HepG2 (cell line): Measurements from ENCODE around the gene SBNO2. TPM values are rescaled to one million over a fixed set of nuclear protein-coding genes. Genes with fewer than 3 reads are reported as not detected.

Experiments used
- CEBPG ChIP-seq: IDR thresholded peaks from 2 replicates; pipeline ENCODE4 v1.6.1; 2016
- ELF3 ChIP-seq: IDR thresholded peaks from 2 replicates; pipeline ENCODE4 v1.6.1; 2016; ENCODE audit warnings: missing genetic modification reagents, missing compliant biosample characterization
- ISX ChIP-seq: sonication (generic); formaldehyde crosslinking; conservative IDR thresholded peaks from 2 replicates; pipeline ENCODE4 v1.5.0; 2020; ENCODE audit warnings: missing genetic modification reagents
- KLF6 ChIP-seq: IDR thresholded peaks from 2 replicates; pipeline ENCODE4 v1.8.0; 2016; ENCODE audit warnings: missing biosample characterization, missing genetic modification reagents
- KLF9 ChIP-seq: IDR thresholded peaks from 2 replicates; pipeline ENCODE4 v1.6.1; 2016; ENCODE audit warnings: low read depth
- NCOR1 ChIP-seq: fragments of 200-600 bp; sonication (generic); IDR thresholded peaks from 2 replicates; pipeline ENCODE4 v1.7.0; 2017; ENCODE audit warnings: antibody characterized with exemption, low read length, borderline replicate concordance
- PHF8 ChIP-seq: sonication (generic); formaldehyde crosslinking; IDR thresholded peaks from 2 replicates; pipeline ENCODE4 v1.5.0; 2020; ENCODE audit warnings: missing genetic modification reagents
- ZFP62 ChIP-seq: sonication (generic); formaldehyde crosslinking; IDR thresholded peaks from 2 replicates; pipeline ENCODE4 v1.4.0; 2020; ENCODE audit warnings: missing genetic modification reagents
- ZNF230 ChIP-seq: sonication (generic); formaldehyde crosslinking; IDR thresholded peaks from 2 replicates; pipeline ENCODE4 v1.4.0; 2020; ENCODE audit warnings: mild to moderate bottlenecking, missing genetic modification reagents
- ZNF232 ChIP-seq: sonication (generic); formaldehyde crosslinking; IDR thresholded peaks from 2 replicates; pipeline ENCODE4 v1.4.0; 2020; ENCODE audit warnings: missing genetic modification reagents, borderline replicate concordance
- ZNF24 ChIP-seq: fragments of 450-650 bp; IDR thresholded peaks from 2 replicates; pipeline ENCODE4 v1.6.1; 2017; ENCODE audit warnings: antibody characterized with exemption, mild to moderate bottlenecking
- ZNF343 ChIP-seq: sonication (generic); formaldehyde crosslinking; IDR thresholded peaks from 2 replicates; pipeline ENCODE4 v1.4.0; 2020; ENCODE audit warnings: mild to moderate bottlenecking, missing genetic modification reagents
- ZNF431 ChIP-seq: sonication (generic); formaldehyde crosslinking; IDR thresholded peaks from 2 replicates; pipeline ENCODE4 v1.9.0; 2022; ENCODE audit warnings: missing genetic modification reagents, low read depth, mild to moderate bottlenecking, borderline replicate concordance
- ZNF510 ChIP-seq: sonication (generic); formaldehyde crosslinking; IDR thresholded peaks from 2 replicates; pipeline ENCODE4 v1.4.0; 2020; ENCODE audit warnings: low read depth, mild to moderate bottlenecking, missing genetic modification reagents
- ZNF607 ChIP-seq: sonication (generic); formaldehyde crosslinking; IDR thresholded peaks from 2 replicates; pipeline ENCODE4 v1.5.1; 2020; ENCODE audit warnings: missing genetic modification reagents, mild to moderate bottlenecking, borderline replicate concordance
- ZNF788 ChIP-seq: sonication (generic); formaldehyde crosslinking; IDR thresholded peaks from 2 replicates; pipeline ENCODE4 v1.5.0; 2020; ENCODE audit warnings: mild to moderate bottlenecking, missing genetic modification reagents, borderline replicate concordance
- polyA plus RNA-seq, 8 experiments: library from polyadenylated mRNA; depleted of rRNA in 3 of 8; stranded (reverse) in 7 of 8; unstranded in 1 of 8; fragments of >200 nt; fragmentation: Illumina TruSeq in 4 of 8; extraction: Trizol in 4 of 8; gene quantifications; 2 replicates each; pipeline versions ENCODE4 v1.2.1 to v1.2.3, GENCODE V29; 2011 to 2016; ENCODE audit warnings: low read depth in 4 of 8, missing spikeins in 1 of 8, mixed read lengths in 1 of 8; ENCODE audit not compliant: insufficient read depth in 1 of 8
- total RNA-seq, 5 experiments: library from RNA; depleted of rRNA; stranded (reverse); fragments of >200 nt; fragmentation: Illumina TruSeq; extraction: Trizol; gene quantifications; 2 replicates each; pipeline ENCODE4 v1.2.3, GENCODE V29; 2016; ENCODE audit warnings: low read depth in 1 of 5
- TF ChIP-seq, protein P1 (sequence below): sonication (generic); formaldehyde crosslinking; IDR thresholded peaks from 2 replicates; pipeline ENCODE4 v1.4.0; 2020; ENCODE audit warnings: mild to moderate bottlenecking, missing genetic modification reagents
- TF ChIP-seq, protein P2 (sequence below): sonication (generic); formaldehyde crosslinking; IDR thresholded peaks from 2 replicates; pipeline ENCODE4 v1.4.0; 2020; ENCODE audit warnings: mild to moderate bottlenecking, missing genetic modification reagents
- TF ChIP-seq, protein P3 (sequence below): sonication (generic); formaldehyde crosslinking; IDR thresholded peaks from 2 replicates; pipeline ENCODE4 v1.4.0; 2020; ENCODE audit warnings: mild to moderate bottlenecking, missing genetic modification reagents
- TF ChIP-seq, protein P4 (sequence below): sonication (generic); formaldehyde crosslinking; conservative IDR thresholded peaks from 2 replicates; pipeline ENCODE4 v1.4.0; 2020; ENCODE audit warnings: missing genetic modification reagents

The SBNO2 gene
- total and polyA plus RNA-seq, 2 of the 13 experiments (the other 11 are each of a cell fraction or from before 2014, with no cell fraction given) = 8.6 to 10.4 TPM

DNA sequence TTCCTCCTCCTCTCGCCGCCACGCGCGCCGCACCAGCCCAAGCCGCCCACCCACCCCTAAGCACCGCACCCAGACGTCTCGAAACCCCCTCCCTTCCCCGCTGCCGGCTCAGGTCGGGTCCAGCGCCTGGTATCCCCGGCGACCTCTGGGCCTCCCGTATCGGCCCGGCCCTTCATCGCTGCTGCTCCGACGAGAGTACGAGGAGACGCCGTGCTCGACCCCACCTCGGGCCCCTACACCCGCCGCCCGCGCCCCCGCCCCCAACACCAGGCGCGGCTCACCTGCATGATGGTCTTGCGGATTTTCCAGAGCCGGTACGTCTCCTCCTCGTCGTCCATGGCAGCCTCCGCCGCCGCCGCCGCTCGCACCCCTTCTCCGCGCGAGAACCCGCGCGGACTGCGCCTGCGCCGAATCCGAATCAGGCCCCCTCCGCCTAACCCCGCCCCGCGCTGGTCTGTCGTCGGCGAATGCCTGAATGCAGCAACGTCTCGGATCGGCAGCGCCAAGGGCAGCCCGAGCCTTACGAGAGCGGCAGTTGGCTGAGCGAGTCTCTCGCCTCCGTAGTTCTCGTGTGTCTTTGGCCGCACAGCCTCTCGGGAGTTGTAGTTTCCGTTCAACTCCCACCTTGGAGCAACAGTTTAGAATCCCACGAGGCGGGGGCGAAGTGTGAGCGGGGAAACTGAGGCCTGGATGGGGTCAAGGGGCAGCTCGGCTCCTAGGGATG, 78.9 kb downstream of the SBNO2 start, which contains the start of gene POLR2E (continued):
- TF ChIP-seq, protein P1, sequence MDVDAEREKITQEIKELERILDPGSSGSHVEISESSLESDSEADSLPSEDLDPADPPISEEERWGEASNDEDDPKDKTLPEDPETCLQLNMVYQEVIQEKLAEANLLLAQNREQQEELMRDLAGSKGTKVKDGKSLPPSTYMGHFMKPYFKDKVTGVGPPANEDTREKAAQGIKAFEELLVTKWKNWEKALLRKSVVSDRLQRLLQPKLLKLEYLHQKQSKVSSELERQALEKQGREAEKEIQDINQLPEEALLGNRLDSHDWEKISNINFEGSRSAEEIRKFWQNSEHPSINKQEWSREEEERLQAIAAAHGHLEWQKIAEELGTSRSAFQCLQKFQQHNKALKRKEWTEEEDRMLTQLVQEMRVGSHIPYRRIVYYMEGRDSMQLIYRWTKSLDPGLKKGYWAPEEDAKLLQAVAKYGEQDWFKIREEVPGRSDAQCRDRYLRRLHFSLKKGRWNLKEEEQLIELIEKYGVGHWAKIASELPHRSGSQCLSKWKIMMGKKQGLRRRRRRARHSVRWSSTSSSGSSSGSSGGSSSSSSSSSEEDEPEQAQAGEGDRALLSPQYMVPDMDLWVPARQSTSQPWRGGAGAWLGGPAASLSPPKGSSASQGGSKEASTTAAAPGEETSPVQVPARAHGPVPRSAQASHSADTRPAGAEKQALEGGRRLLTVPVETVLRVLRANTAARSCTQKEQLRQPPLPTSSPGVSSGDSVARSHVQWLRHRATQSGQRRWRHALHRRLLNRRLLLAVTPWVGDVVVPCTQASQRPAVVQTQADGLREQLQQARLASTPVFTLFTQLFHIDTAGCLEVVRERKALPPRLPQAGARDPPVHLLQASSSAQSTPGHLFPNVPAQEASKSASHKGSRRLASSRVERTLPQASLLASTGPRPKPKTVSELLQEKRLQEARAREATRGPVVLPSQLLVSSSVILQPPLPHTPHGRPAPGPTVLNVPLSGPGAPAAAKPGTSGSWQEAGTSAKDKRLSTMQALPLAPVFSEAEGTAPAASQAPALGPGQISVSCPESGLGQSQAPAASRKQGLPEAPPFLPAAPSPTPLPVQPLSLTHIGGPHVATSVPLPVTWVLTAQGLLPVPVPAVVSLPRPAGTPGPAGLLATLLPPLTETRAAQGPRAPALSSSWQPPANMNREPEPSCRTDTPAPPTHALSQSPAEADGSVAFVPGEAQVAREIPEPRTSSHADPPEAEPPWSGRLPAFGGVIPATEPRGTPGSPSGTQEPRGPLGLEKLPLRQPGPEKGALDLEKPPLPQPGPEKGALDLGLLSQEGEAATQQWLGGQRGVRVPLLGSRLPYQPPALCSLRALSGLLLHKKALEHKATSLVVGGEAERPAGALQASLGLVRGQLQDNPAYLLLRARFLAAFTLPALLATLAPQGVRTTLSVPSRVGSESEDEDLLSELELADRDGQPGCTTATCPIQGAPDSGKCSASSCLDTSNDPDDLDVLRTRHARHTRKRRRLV (CRISPR knock-in tag) = no peak
- TF ChIP-seq ZNF431 (CRISPR knock-in tag) (no peak), ZFP62 (CRISPR knock-in tag) (no peak), ISX (CRISPR knock-in tag) (no peak), KLF6 (CRISPR knock-in tag) (no peak), ELF3 (CRISPR knock-in tag) (peak; percentile 66), PHF8 (CRISPR knock-in tag) (peak; percentile 77), ZNF343 (CRISPR knock-in tag) (no peak), CEBPG (peak; percentile 43; the same call in 1 of the 2 replicates), ZNF232 (CRISPR knock-in tag) (no peak), ZNF607 (CRISPR knock-in tag) (no peak), ZNF510 (CRISPR knock-in tag) (no peak), ZNF230 (CRISPR knock-in tag) (no peak), NCOR1 (peak; percentile 28; the same call in 1 of the 2 replicates), ZNF788 (CRISPR knock-in tag) (peak; percentile 68; the same call in 1 of the 2 replicates), ZNF24 (no peak), KLF9 (CRISPR knock-in tag) (no peak)
- TF ChIP-seq, protein P2, sequence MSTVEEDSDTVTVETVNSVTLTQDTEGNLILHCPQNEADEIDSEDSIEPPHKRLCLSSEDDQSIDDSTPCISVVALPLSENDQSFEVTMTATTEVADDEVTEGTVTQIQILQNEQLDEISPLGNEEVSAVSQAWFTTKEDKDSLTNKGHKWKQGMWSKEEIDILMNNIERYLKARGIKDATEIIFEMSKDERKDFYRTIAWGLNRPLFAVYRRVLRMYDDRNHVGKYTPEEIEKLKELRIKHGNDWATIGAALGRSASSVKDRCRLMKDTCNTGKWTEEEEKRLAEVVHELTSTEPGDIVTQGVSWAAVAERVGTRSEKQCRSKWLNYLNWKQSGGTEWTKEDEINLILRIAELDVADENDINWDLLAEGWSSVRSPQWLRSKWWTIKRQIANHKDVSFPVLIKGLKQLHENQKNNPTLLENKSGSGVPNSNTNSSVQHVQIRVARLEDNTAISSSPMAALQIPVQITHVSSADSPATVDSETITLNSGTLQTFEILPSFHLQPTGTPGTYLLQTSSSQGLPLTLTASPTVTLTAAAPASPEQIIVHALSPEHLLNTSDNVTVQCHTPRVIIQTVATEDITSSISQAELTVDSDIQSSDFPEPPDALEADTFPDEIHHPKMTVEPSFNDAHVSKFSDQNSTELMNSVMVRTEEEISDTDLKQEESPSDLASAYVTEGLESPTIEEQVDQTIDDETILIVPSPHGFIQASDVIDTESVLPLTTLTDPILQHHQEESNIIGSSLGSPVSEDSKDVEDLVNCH (CRISPR knock-in tag) = no peak
- TF ChIP-seq, protein P3, sequence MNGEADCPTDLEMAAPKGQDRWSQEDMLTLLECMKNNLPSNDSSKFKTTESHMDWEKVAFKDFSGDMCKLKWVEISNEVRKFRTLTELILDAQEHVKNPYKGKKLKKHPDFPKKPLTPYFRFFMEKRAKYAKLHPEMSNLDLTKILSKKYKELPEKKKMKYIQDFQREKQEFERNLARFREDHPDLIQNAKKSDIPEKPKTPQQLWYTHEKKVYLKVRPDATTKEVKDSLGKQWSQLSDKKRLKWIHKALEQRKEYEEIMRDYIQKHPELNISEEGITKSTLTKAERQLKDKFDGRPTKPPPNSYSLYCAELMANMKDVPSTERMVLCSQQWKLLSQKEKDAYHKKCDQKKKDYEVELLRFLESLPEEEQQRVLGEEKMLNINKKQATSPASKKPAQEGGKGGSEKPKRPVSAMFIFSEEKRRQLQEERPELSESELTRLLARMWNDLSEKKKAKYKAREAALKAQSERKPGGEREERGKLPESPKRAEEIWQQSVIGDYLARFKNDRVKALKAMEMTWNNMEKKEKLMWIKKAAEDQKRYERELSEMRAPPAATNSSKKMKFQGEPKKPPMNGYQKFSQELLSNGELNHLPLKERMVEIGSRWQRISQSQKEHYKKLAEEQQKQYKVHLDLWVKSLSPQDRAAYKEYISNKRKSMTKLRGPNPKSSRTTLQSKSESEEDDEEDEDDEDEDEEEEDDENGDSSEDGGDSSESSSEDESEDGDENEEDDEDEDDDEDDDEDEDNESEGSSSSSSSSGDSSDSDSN (CRISPR knock-in tag) = peak; percentile 51; the same call in 1 of the 2 replicates
- TF ChIP-seq, protein P4, sequence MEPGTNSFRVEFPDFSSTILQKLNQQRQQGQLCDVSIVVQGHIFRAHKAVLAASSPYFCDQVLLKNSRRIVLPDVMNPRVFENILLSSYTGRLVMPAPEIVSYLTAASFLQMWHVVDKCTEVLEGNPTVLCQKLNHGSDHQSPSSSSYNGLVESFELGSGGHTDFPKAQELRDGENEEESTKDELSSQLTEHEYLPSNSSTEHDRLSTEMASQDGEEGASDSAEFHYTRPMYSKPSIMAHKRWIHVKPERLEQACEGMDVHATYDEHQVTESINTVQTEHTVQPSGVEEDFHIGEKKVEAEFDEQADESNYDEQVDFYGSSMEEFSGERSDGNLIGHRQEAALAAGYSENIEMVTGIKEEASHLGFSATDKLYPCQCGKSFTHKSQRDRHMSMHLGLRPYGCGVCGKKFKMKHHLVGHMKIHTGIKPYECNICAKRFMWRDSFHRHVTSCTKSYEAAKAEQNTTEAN (CRISPR knock-in tag) = no peak
